SK-N-SH treated with all-trans-retinoic acid at 6 μM for 48 hours (cell line): ENCODE results near the gene MLPH.

Experiments
- CREB5 ChIP-seq: fragments of 250-450 bp; sonication (Bioruptor Pico); IDR thresholded peaks from 2 replicates; pipeline ENCODE4 v1.5.1; 2020; ENCODE audit warnings: low read depth, mild to moderate bottlenecking, moderate library complexity
- GLIS3 ChIP-seq: fragments of 250-450 bp; sonication (Bioruptor Pico); IDR thresholded peaks from 2 replicates; pipeline ENCODE4 v1.5.0; 2020; ENCODE audit warnings: mild to moderate bottlenecking, moderate library complexity
- PATZ1 ChIP-seq: fragments of 250-450 bp; sonication (Bioruptor Pico); IDR thresholded peaks from 2 replicates; pipeline ENCODE4 v1.8.0; 2020; ENCODE audit warnings: mild to moderate bottlenecking, moderate library complexity, borderline replicate concordance
- RARB ChIP-seq: fragments of 250-450 bp; sonication (Bioruptor Pico); IDR thresholded peaks from 2 replicates; pipeline ENCODE4 v1.8.0; 2021; ENCODE audit warnings: mild to moderate bottlenecking, moderate library complexity
- TCF4 ChIP-seq: fragments of 250-450 bp; sonication (Bioruptor Pico); IDR thresholded peaks from 2 replicates; pipeline ENCODE4 v1.8.0; 2021; ENCODE audit warnings: mild to moderate bottlenecking, moderate library complexity, borderline replicate concordance
- ZC3H10 ChIP-seq: fragments of 250-450 bp; sonication (Bioruptor Pico); IDR thresholded peaks from 2 replicates; pipeline ENCODE4 v1.5.1; 2021; ENCODE audit warnings: mild to moderate bottlenecking, moderate library complexity
- ZFP30 ChIP-seq: fragments of 450-650 bp; formaldehyde crosslinking; IDR thresholded peaks from 2 replicates; pipeline ENCODE4 v1.5.0; 2022; ENCODE audit warnings: mild to moderate bottlenecking, moderate library complexity
- TF ChIP-seq, protein P1 (sequence below): fragments of 250-450 bp; sonication (Bioruptor Pico); IDR thresholded peaks from 2 replicates; pipeline ENCODE4 v1.5.1; 2021; ENCODE audit warnings: mild to moderate bottlenecking, moderate library complexity

DNA sequence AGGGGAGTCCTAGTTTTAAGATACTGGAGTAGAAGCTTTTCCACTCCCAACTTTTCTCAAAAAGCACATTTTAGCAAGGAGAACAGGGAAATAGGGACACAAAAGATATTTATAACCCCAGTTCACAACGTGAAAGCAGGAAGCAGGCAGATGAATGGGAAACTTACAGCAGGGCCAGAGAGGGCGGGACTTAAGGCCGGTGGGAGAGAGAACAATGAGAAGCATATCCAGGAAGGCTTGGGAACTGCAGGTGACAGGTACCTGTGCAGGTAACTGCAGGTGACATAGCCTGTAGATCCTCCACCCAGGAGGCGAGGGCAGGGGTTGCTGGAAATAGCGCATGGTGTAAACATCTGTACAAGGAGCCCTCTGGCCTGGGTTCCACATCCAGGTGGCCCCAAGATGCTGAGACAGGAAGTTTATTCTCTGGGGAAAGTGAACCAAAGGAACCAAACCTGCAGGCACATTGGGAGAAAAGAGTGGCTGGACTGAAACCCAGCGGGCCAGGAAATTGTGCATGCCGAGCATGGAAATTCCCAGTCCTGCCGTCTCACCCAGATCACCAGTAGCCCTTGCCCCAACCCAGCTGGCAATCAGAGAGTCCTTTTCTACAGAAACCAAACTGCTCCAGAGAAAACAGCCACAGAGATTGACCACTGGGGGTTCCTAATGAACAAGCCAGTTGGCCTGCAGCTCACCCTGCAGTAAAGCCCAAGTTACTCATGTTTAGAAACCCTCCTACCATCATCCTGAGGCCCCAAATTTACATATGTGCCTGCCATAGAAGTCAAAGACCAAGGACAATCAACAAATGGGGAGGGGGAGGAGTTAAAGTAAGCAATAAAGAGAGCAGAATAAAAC lies 48.7 kb upstream of the MLPH start:
- no peak for TF ChIP-seq RARB (CRISPR knock-in tag)
- no peak for TF ChIP-seq CREB5
- TF ChIP-seq TCF4 (CRISPR knock-in tag): no peak
- TF ChIP-seq ZFP30 (CRISPR knock-in tag): no peak
- no peak for TF ChIP-seq ZC3H10 (CRISPR knock-in tag)
- TF ChIP-seq PATZ1 (CRISPR knock-in tag): no peak
- TF ChIP-seq, protein P1, sequence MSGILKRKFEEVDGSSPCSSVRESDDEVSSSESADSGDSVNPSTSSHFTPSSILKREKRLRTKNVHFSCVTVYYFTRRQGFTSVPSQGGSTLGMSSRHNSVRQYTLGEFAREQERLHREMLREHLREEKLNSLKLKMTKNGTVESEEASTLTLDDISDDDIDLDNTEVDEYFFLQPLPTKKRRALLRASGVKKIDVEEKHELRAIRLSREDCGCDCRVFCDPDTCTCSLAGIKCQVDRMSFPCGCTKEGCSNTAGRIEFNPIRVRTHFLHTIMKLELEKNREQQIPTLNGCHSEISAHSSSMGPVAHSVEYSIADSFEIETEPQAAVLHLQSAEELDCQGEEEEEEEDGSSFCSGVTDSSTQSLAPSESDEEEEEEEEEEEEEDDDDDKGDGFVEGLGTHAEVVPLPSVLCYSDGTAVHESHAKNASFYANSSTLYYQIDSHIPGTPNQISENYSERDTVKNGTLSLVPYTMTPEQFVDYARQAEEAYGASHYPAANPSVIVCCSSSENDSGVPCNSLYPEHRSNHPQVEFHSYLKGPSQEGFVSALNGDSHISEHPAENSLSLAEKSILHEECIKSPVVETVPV (CRISPR knock-in tag): no peak
- no peak for TF ChIP-seq GLIS3 (CRISPR knock-in tag)
